ACC112 (cell line): ENCODE data around the gene SOX2.
"Not testable (repeated sequence)": the region's sequence is repeated elsewhere in the genome, so short reads cannot be mapped to it uniquely, and the experiment has no call there.

Experiments used
- H2AFZ ChIP-seq: fragments of 200-600 bp; sonication (generic); one replicate; pipeline ENCODE4 v1.6.0; 2017; ENCODE audit warnings: antibody characterized with exemption, low read length; ENCODE audit not compliant: unreplicated experiment
- H3K27ac ChIP-seq: fragments of 200-600 bp; sonication (generic); 2 replicates; pipeline ENCODE4 v1.5.1; 2014; ENCODE audit warnings: low read depth, mild to moderate bottlenecking, antibody characterized with exemption, low read length, moderate library complexity
- H3K27me3 ChIP-seq: fragments of 200-600 bp; sonication (generic); 2 replicates; pipeline ENCODE4 v1.6.1; 2014; ENCODE audit warnings: mild to moderate bottlenecking, antibody characterized with exemption, low read length, moderate library complexity, mixed read lengths; ENCODE audit not compliant: insufficient read depth
- H3K36me3 ChIP-seq: fragments of 200-600 bp; sonication (generic); 2 replicates; pipeline ENCODE4 v1.6.1; 2016; ENCODE audit warnings: mild to moderate bottlenecking, antibody characterized with exemption, low read length, moderate library complexity, mixed read lengths; ENCODE audit not compliant: insufficient read depth
- H3K4me1 ChIP-seq: fragments of 200-600 bp; sonication (generic); one replicate; pipeline ENCODE4 v1.6.1; 2016; ENCODE audit warnings: low read length, mixed read lengths; ENCODE audit not compliant: insufficient read depth, unreplicated experiment, control insufficient read depth
- H3K4me3 ChIP-seq: fragments of 200-600 bp; sonication (generic); 2 replicates; pipeline ENCODE4 v1.5.1; 2014; ENCODE audit warnings: mild to moderate bottlenecking, low read depth, low read length
- H3K79me2 ChIP-seq: fragments of 200-600 bp; sonication (generic); one replicate; pipeline ENCODE4 v1.6.0; 2016; ENCODE audit warnings: low read length; ENCODE audit not compliant: control insufficient read depth, unreplicated experiment, insufficient read depth

Gene SOX2

GRCh38 chr3:181739628-181740027 is 27.9 kb downstream of the SOX2 start:
- Histone ChIP-seq H3K27ac (no peak overlapping the region), H2AFZ (no peak overlapping the region), H3K79me2 (no peaks in the 10 kb centered on the region), H3K4me1 (no peaks in the 10 kb centered on the region), H3K27me3 (no peaks in the 10 kb centered on the region), H3K36me3 (no peaks in the 10 kb centered on the region), H3K4me3 (no peak overlapping the region)

GRCh38 chr3:181741417-181741816 is 29.7 kb downstream of the SOX2 start:
- Histone ChIP-seq H3K27ac (no peak overlapping the region), H2AFZ (no peak overlapping the region), H3K4me1 (no peaks in the 10 kb centered on the region), H3K79me2 (no peaks in the 10 kb centered on the region), H3K4me3 (no peak overlapping the region), H3K36me3 (no peaks in the 10 kb centered on the region), H3K27me3 (no peaks in the 10 kb centered on the region)

GRCh38 chr3:181752202-181752671 is 40.5 kb downstream of the SOX2 start:
- Histone ChIP-seq H3K36me3 (no peaks in the 10 kb centered on the region), H3K79me2 (no peaks in the 10 kb centered on the region), H3K4me3 (no peak overlapping the region), H3K27ac (no peak overlapping the region), H3K27me3 (no peaks in the 10 kb centered on the region), H2AFZ (no peak overlapping the region), H3K4me1 (no peaks in the 10 kb centered on the region)

GRCh38 chr3:181753391-181753790 is 41.7 kb downstream of the SOX2 start:
- no peaks in the 10 kb centered on the region for H3K36me3 ChIP-seq
- H3K27ac ChIP-seq, result no peak overlapping the region
- H3K4me3 ChIP-seq, result no peak overlapping the region
- H3K27me3 ChIP-seq, result no peaks in the 10 kb centered on the region
- H3K79me2 ChIP-seq, result no peaks in the 10 kb centered on the region
- H3K4me1 ChIP-seq, result no peaks in the 10 kb centered on the region
- H2AFZ ChIP-seq, result no peak overlapping the region

GRCh38 chr3:181755959-181756358 is 44.2 kb downstream of the SOX2 start:
- Histone ChIP-seq H3K27me3 (no peaks in the 10 kb centered on the region), H3K4me3 (no peak overlapping the region), H3K79me2 (no peaks in the 10 kb centered on the region), H3K27ac (no peak overlapping the region), H3K36me3 (no peaks in the 10 kb centered on the region), H2AFZ (no peak overlapping the region), H3K4me1 (no peaks in the 10 kb centered on the region)

- no peak overlapping the region for H2AFZ ChIP-seq
- no peak overlapping the region for H3K27ac ChIP-seq
- H3K27me3 ChIP-seq, result no peaks in the 10 kb centered on the region
- H3K79me2 ChIP-seq, result no peaks in the 10 kb centered on the region
- no peaks in the 10 kb centered on the region for H3K36me3 ChIP-seq
- H3K4me1 ChIP-seq, result no peaks in the 10 kb centered on the region
- H3K4me3 ChIP-seq, result no peak overlapping the region
These were observed 45.0 kb downstream of the SOX2 start for GRCh38 chr3:181756645-181757297.

GRCh38 chr3:181757694-181758306 is 46.1 kb downstream of the SOX2 start:
- Histone ChIP-seq H3K36me3 (no peaks in the 10 kb centered on the region), H3K4me3 (no peak overlapping the region), H3K27me3 (no peaks in the 10 kb centered on the region), H2AFZ (no peak overlapping the region), H3K79me2 (no peaks in the 10 kb centered on the region), H3K27ac (no peak overlapping the region), H3K4me1 (no peaks in the 10 kb centered on the region)

GRCh38 chr3:181761906-181762305 is 50.2 kb downstream of the SOX2 start:
- H3K79me2 ChIP-seq, result no peaks in the 10 kb centered on the region
- no peak overlapping the region for H3K27ac ChIP-seq
- no peaks in the 10 kb centered on the region for H3K27me3 ChIP-seq
- H3K4me1 ChIP-seq, result no peaks in the 10 kb centered on the region
- H2AFZ ChIP-seq, result no peak overlapping the region
- no peaks in the 10 kb centered on the region for H3K36me3 ChIP-seq
- H3K4me3 ChIP-seq, result no peak overlapping the region

GRCh38 chr3:181764033-181764432 is 52.3 kb downstream of the SOX2 start:
- H2AFZ ChIP-seq, result not testable (repeated sequence)

More at GRCh38 chr3:181764033-181764432, 52.3 kb downstream of the SOX2 start:
- not testable (repeated sequence) for H3K27ac ChIP-seq, H3K4me1 ChIP-seq, H3K4me3 ChIP-seq, H3K36me3 ChIP-seq, H3K27me3 ChIP-seq, H3K79me2 ChIP-seq
